ENCODE results near the gene SHISAL1.

SHISAL1 gene

GRCh38 chr22:44351685-44352377, 39.1 kb upstream of the SHISAL1 start:
- Histone ChIP-seq H3K9ac (ENCODE audit: low read length) (no peak overlapping the region), H2BK120ac (ENCODE audit: insufficient read depth, low read length, poor library complexity) (peak overlapping the region; percentile 12), H3K27ac (ENCODE audit: low read depth, low read length) (peak overlapping the region; percentile 26), H3K27me3 (ENCODE audit: insufficient read depth, low read length) (no peaks in the 10 kb centered on the region), H4K12ac (ENCODE audit: low read depth, low read length) (no peak overlapping the region), H3K18ac (ENCODE audit: low read length) (no peak overlapping the region), H3K4me1 (ENCODE audit: control insufficient read depth in 1 of 2, insufficient read depth in 2 of 2, low read length in 2 of 2) (peaks cover 18 to 19% of the 10 kb centered on the region in 2 experiments), H3K4me2 (ENCODE audit: low read length) (no peak overlapping the region), H3K9me3 (ENCODE audit: insufficient read depth, low read depth, low read length) (no peaks in the 10 kb centered on the region), H4K8ac (ENCODE audit: low read depth, low read length) (no peak overlapping the region), H3K36me3 (ENCODE audit: control insufficient read depth in 1 of 2, insufficient read depth in 2 of 2, low read length in 2 of 2) (no peaks in the 10 kb centered on the region), H3K79me2 (ENCODE audit: control insufficient read depth, insufficient read depth, low read length, poor library complexity) (no peaks in the 10 kb centered on the region), H3K79me1 (ENCODE audit: low read length) (peaks cover 6% of the 10 kb centered on the region), H2AFZ (ENCODE audit: insufficient read depth, low read length, poor library complexity) (no peak overlapping the region), H4K91ac (ENCODE audit: low read depth, low read length) (no peak overlapping the region), H3K4me3 (ENCODE audit: low read depth, low read length) (no peak overlapping the region), H2BK12ac (ENCODE audit: low read length) (no peak overlapping the region), H3K23ac (ENCODE audit: low read length) (no peak overlapping the region), H3K4ac (ENCODE audit: low read depth, low read length) (no peak overlapping the region), H2AK5ac (ENCODE audit: low read length) (no peak overlapping the region), H3K14ac (ENCODE audit: low read length) (no peak overlapping the region), H2BK5ac (ENCODE audit: low read depth, low read length, poor library complexity) (no peak overlapping the region)
- DNase-seq: peak; percentile 95 to 98
- no CpG with 5 or more reads among the region's 11 CpGs for whole genome bisulfite sequencing (ENCODE audit: extremely low coverage, insufficient coverage, insufficient read length)

- Histone ChIP-seq H2BK120ac (ENCODE audit: insufficient read depth, low read length, poor library complexity) (no peak overlapping the region), H3K4ac (ENCODE audit: low read depth, low read length) (no peak overlapping the region)
- WGBS (ENCODE audit: extremely low coverage, insufficient coverage, insufficient read length): no CpG with 5 or more reads among the region's 6 CpGs
Observed at GRCh38 chr22:44351037-44351436, 38.3 kb upstream of the SHISAL1 start.

GRCh38 chr22:44349594-44349993, 36.8 kb upstream of the SHISAL1 start:
- no peak overlapping the region for H4K8ac ChIP-seq (ENCODE audit: low read depth, low read length)
- H3K9me3 ChIP-seq (ENCODE audit: insufficient read depth, low read depth, low read length): no peaks in the 10 kb centered on the region
- no peak overlapping the region for H3K9ac ChIP-seq (ENCODE audit: low read length)
- H3K36me3 ChIP-seq (ENCODE audit: control insufficient read depth in 1 of 2, insufficient read depth in 2 of 2, low read length in 2 of 2): no peaks in the 10 kb centered on the region
- no peak overlapping the region for H3K23ac ChIP-seq (ENCODE audit: low read length)
- no peaks in the 10 kb centered on the region for H3K79me2 ChIP-seq (ENCODE audit: control insufficient read depth, insufficient read depth, low read length, poor library complexity)
- H2BK12ac ChIP-seq (ENCODE audit: low read length): no peak overlapping the region
- H3K27me3 ChIP-seq (ENCODE audit: insufficient read depth, low read length): no peaks in the 10 kb centered on the region
- H3K4me2 ChIP-seq (ENCODE audit: low read length): no peak overlapping the region
- no peak overlapping the region for H3K4me3 ChIP-seq (ENCODE audit: low read depth, low read length)
- H3K14ac ChIP-seq (ENCODE audit: low read length): no peak overlapping the region
- H2AK5ac ChIP-seq (ENCODE audit: low read length): no peak overlapping the region
- H3K4me1 ChIP-seq (ENCODE audit: control insufficient read depth in 1 of 2, insufficient read depth in 2 of 2, low read length in 2 of 2): peaks cover 18 to 19% of the 10 kb centered on the region in 2 experiments
- WGBS (ENCODE audit: extremely low coverage, insufficient coverage, insufficient read length): no CpG with 5 or more reads among the region's 5 CpGs
- no peak for DNase-seq
- H4K12ac ChIP-seq (ENCODE audit: low read depth, low read length): no peak overlapping the region
- H2AFZ ChIP-seq (ENCODE audit: insufficient read depth, low read length, poor library complexity): no peak overlapping the region
- peaks cover 6% of the 10 kb centered on the region for H3K79me1 ChIP-seq (ENCODE audit: low read length)
- no peak overlapping the region for H3K27ac ChIP-seq (ENCODE audit: low read depth, low read length)
- H4K91ac ChIP-seq (ENCODE audit: low read depth, low read length): no peak overlapping the region
- no peak overlapping the region for H3K18ac ChIP-seq (ENCODE audit: low read length)
- H2BK5ac ChIP-seq (ENCODE audit: low read depth, low read length, poor library complexity): no peak overlapping the region
- H2BK120ac ChIP-seq (ENCODE audit: insufficient read depth, low read length, poor library complexity): no peak overlapping the region
- no peak overlapping the region for H3K4ac ChIP-seq (ENCODE audit: low read depth, low read length)

More at GRCh38 chr22:44351037-44351436, 38.3 kb upstream of the SHISAL1 start:
- peaks cover 18 to 19% of the 10 kb centered on the region in 2 experiments for H3K4me1 ChIP-seq (ENCODE audit: control insufficient read depth in 1 of 2, insufficient read depth in 2 of 2, low read length in 2 of 2)
- H3K18ac ChIP-seq (ENCODE audit: low read length): no peak overlapping the region
- no peak overlapping the region for H2AFZ ChIP-seq (ENCODE audit: insufficient read depth, low read length, poor library complexity)
- no peak overlapping the region for H3K9ac ChIP-seq (ENCODE audit: low read length)
- peak overlapping the region; percentile 27 for H2BK12ac ChIP-seq (ENCODE audit: low read length)
- no peak overlapping the region for H3K23ac ChIP-seq (ENCODE audit: low read length)
- H3K14ac ChIP-seq (ENCODE audit: low read length): no peak overlapping the region
- no peak overlapping the region for H4K91ac ChIP-seq (ENCODE audit: low read depth, low read length)
- no peaks in the 10 kb centered on the region for H3K79me2 ChIP-seq (ENCODE audit: control insufficient read depth, insufficient read depth, low read length, poor library complexity)
- H3K4me2 ChIP-seq (ENCODE audit: low read length): no peak overlapping the region
- H3K79me1 ChIP-seq (ENCODE audit: low read length): peaks cover 6% of the 10 kb centered on the region
- H3K4me3 ChIP-seq (ENCODE audit: low read depth, low read length): no peak overlapping the region
- no peak overlapping the region for H2BK5ac ChIP-seq (ENCODE audit: low read depth, low read length, poor library complexity)
- DNase-seq: no peak
- H4K8ac ChIP-seq (ENCODE audit: low read depth, low read length): no peak overlapping the region
- H2AK5ac ChIP-seq (ENCODE audit: low read length): no peak overlapping the region
- no peak overlapping the region for H3K27ac ChIP-seq (ENCODE audit: low read depth, low read length)
- H3K9me3 ChIP-seq (ENCODE audit: insufficient read depth, low read depth, low read length): no peaks in the 10 kb centered on the region
- no peaks in the 10 kb centered on the region for H3K27me3 ChIP-seq (ENCODE audit: insufficient read depth, low read length)
- H3K36me3 ChIP-seq (ENCODE audit: control insufficient read depth in 1 of 2, insufficient read depth in 2 of 2, low read length in 2 of 2): no peaks in the 10 kb centered on the region
- H4K12ac ChIP-seq (ENCODE audit: low read depth, low read length): no peak overlapping the region

GRCh38 chr22:44348971-44349560, 36.3 kb upstream of the SHISAL1 start:
- Histone ChIP-seq H3K79me2 (ENCODE audit: control insufficient read depth, insufficient read depth, low read length, poor library complexity) (no peaks in the 10 kb centered on the region), H4K12ac (ENCODE audit: low read depth, low read length) (no peak overlapping the region), H3K23ac (ENCODE audit: low read length) (no peak overlapping the region), H3K4me3 (ENCODE audit: low read depth, low read length) (no peak overlapping the region), H3K4me2 (ENCODE audit: low read length) (no peak overlapping the region), H2BK120ac (ENCODE audit: insufficient read depth, low read length, poor library complexity) (no peak overlapping the region), H3K18ac (ENCODE audit: low read length) (no peak overlapping the region), H3K9me3 (ENCODE audit: insufficient read depth, low read depth, low read length) (no peaks in the 10 kb centered on the region), H3K27ac (ENCODE audit: low read depth, low read length) (no peak overlapping the region), H3K27me3 (ENCODE audit: insufficient read depth, low read length) (no peaks in the 10 kb centered on the region), H2BK5ac (ENCODE audit: low read depth, low read length, poor library complexity) (no peak overlapping the region), H3K14ac (ENCODE audit: low read length) (no peak overlapping the region), H2AK5ac (ENCODE audit: low read length) (no peak overlapping the region), H3K79me1 (ENCODE audit: low read length) (peaks cover 6% of the 10 kb centered on the region), H3K4ac (ENCODE audit: low read depth, low read length) (no peak overlapping the region), H4K91ac (ENCODE audit: low read depth, low read length) (no peak overlapping the region), H2BK12ac (ENCODE audit: low read length) (no peak overlapping the region), H4K8ac (ENCODE audit: low read depth, low read length) (no peak overlapping the region), H3K4me1 (ENCODE audit: control insufficient read depth in 1 of 2, insufficient read depth in 2 of 2, low read length in 2 of 2) (peaks cover 18 to 19% of the 10 kb centered on the region in 2 experiments), H3K36me3 (ENCODE audit: control insufficient read depth in 1 of 2, insufficient read depth in 2 of 2, low read length in 2 of 2) (no peaks in the 10 kb centered on the region), H3K9ac (ENCODE audit: low read length) (no peak overlapping the region), H2AFZ (ENCODE audit: insufficient read depth, low read length, poor library complexity) (no peak overlapping the region)
- DNase-seq: no peak
- no CpG with 5 or more reads among the region's 19 CpGs for WGBS (ENCODE audit: extremely low coverage, insufficient coverage, insufficient read length)
